Gastroesophageal sphincter (tissue), 4 donors: Measurements from ENCODE around the gene TBC1D9. TPM values are rescaled to one million over a fixed set of nuclear protein-coding genes. Genes with fewer than 3 reads are reported as not detected.

Source experiments
- ATAC-seq: fragments of 150-250 bp; one replicate; pipeline ENCODE4 v1.9.1; 2016; ENCODE audit warnings: mild to moderate bottlenecking, moderate library complexity
- H3K27ac ChIP-seq, 4 donors: fragments of 200-600 bp; sonication (generic) in 3 of 4; 1 replicate in 3 of 4; 2 replicates in 1 of 4; pipeline ENCODE4 v1.5.1; 2016 to 2019
- H3K27me3 ChIP-seq: fragments of 200-600 bp; sonication (generic); one replicate; pipeline ENCODE4 v1.5.1; 2019
- H3K36me3 ChIP-seq, 2 donors: fragments of 200-600 bp; sonication (generic); one replicate each; pipeline ENCODE4 v1.5.1; 2019; ENCODE audit warnings: control low read depth in 1 of 2
- H3K4me1 ChIP-seq, 3 donors: fragments of 200-600 bp; sonication (generic); 1 replicate in 2 of 3; 2 replicates in 1 of 3; pipeline ENCODE4 v1.5.1; 2016 to 2019; ENCODE audit warnings: control low read depth in 2 of 3
- H3K4me3 ChIP-seq, 2 donors: fragments of 200-600 bp; sonication (generic); one replicate each; pipeline ENCODE4 v1.5.1; 2019; ENCODE audit warnings: mild to moderate bottlenecking in 1 of 2, moderate library complexity in 1 of 2
- H3K9me3 ChIP-seq, 3 donors: fragments of 200-600 bp; sonication (generic); one replicate each; pipeline ENCODE4 v1.5.1; 2017 to 2019; ENCODE audit warnings: control low read depth in 2 of 3
- POLR2A ChIP-seq, 2 donors: fragments of 450-650 bp; IDR thresholded peaks; one replicate each; pipeline ENCODE4 v1.6.1; 2017; ENCODE audit warnings: antibody characterized with exemption in 2 of 2, mild to moderate bottlenecking in 2 of 2, moderate library complexity in 1 of 2
- WGBS, 2 donors: methylation state at CpG; one replicate each; pipeline ENCODE4 v1.1.5; 2018; ENCODE audit warnings: low coverage in 1 of 2; 5-methylcytosine and 5-hydroxymethylcytosine counted together
- small RNA-seq, 4 donors: library from RNA; depleted of rRNA; stranded (forward); fragments of <200 nt; gene quantifications; one replicate each; pipeline ENCODE3, GENCODE V24; 2016
- total RNA-seq, 4 donors: library from RNA; depleted of rRNA; stranded (reverse); fragments of >200 nt; gene quantifications; one replicate each; pipeline ENCODE4 v1.1.0, GENCODE V29; 2016

TBC1D9 gene
- total RNA-seq, 4 donors from 2014 or later, result 10.9 to 23.8 (median 16.6) TPM

- Histone ChIP-seq H3K4me3 (no peak overlapping the region), H3K9me3 (peaks cover 0 to 15% (median 0%) of the 10 kb centered on the region in 3 donors), H3K27ac (no peak overlapping the region), H3K4me1 (peaks cover 0 to 16% (median 15%) of the 10 kb centered on the region in 3 donors), H3K27me3 (peaks cover 66% of the 10 kb centered on the region), H3K36me3 (no peaks in the 10 kb centered on the region)
- ATAC-seq, result no peak
- no peak for TF ChIP-seq POLR2A (IDR thresholded peaks at IDR 0.05)
- 92% methylated on average over 2 of the region's 2 CpGs; no CpG with 5 or more reads in 1 of the 2 donors for WGBS, 2 donors
These were observed 184.6 kb downstream of the TBC1D9 start for GRCh38 chr4:140571620-140572019.

Small RNAs within 50 kb of the gene (small RNA-seq; reads per million reads assigned to genes)
- gene AC108019.1 (0 reads per million in 4 donors), gene RF00019 (0 reads per million in 4 donors), gene RN7SL152P (0 reads per million in 4 donors), gene RNY1P14 (0 reads per million in 4 donors)

Other genes with a start within 250 kb of the TBC1D9 start
- 10 to 100 TPM; 14.1 to 25.2 (median 20.2) TPM for gene ELMOD2, start 232.2 kb downstream of the TBC1D9 start, total RNA-seq
- gene UCP1, start 187.4 kb downstream of the TBC1D9 start, total RNA-seq, result not detected